Measurements from ENCODE around the gene DPP4.
"Not testable (repeated sequence)": the region's sequence is repeated elsewhere in the genome, so short reads cannot be mapped to it uniquely, and the experiment has no call there.

DPP4 gene

GRCh38 chr2:161991991-161992390 is 82.0 kb downstream of the DPP4 start:
- no peak for DNase-seq (ENCODE audit: low read depth in 2 of 2)

GRCh38 chr2:161990741-161991140 is 83.3 kb downstream of the DPP4 start:
- no peak for DNase-seq (ENCODE audit: low read depth in 2 of 2)

GRCh38 chr2:161990036-161990435 is 84.0 kb downstream of the DPP4 start:
- DNase-seq (ENCODE audit: low read depth in 2 of 2) = no peak

- DNase-seq (ENCODE audit: low read depth in 2 of 2) = no peak
Observed at GRCh38 chr2:161988589-161988988, 85.4 kb downstream of the DPP4 start.

- DNase-seq (ENCODE audit: low read depth in 2 of 2) = no peak
Observed at GRCh38 chr2:161987311-161987710, 86.7 kb downstream of the DPP4 start.

- DNase-seq (ENCODE audit: low read depth in 2 of 2) = no peak
Observed at GRCh38 chr2:161983866-161984265, 90.1 kb downstream of the DPP4 start.

- DNase-seq (ENCODE audit: low read depth in 2 of 2) = no peak
Observed at GRCh38 chr2:161983331-161983651, 90.7 kb downstream of the DPP4 start.

GRCh38 chr2:161982548-161983330 is 91.3 kb downstream of the DPP4 start:
- no peak for DNase-seq (ENCODE audit: low read depth in 2 of 2)

GRCh38 chr2:161981679-161982250 is 92.2 kb downstream of the DPP4 start:
- no peak for DNase-seq (ENCODE audit: low read depth in 2 of 2)

GRCh38 chr2:161980976-161981375 is 93.0 kb downstream of the DPP4 start:
- DNase-seq (ENCODE audit: low read depth in 2 of 2) = no peak

GRCh38 chr2:161979490-161979889 is 94.5 kb downstream of the DPP4 start:
- DNase-seq (ENCODE audit: low read depth in 2 of 2) = no peak

- not testable (repeated sequence) for DNase-seq (ENCODE audit: low read depth in 2 of 2)
Observed at GRCh38 chr2:161977926-161978325, 96.1 kb downstream of the DPP4 start.

- no peak for DNase-seq (ENCODE audit: low read depth in 2 of 2)
Observed at GRCh38 chr2:161976917-161977316, 97.1 kb downstream of the DPP4 start.

GRCh38 chr2:161976295-161976694 is 97.7 kb downstream of the DPP4 start:
- DNase-seq (ENCODE audit: low read depth in 2 of 2) = no peak

GRCh38 chr2:161975813-161976160 is 98.2 kb downstream of the DPP4 start:
- DNase-seq (ENCODE audit: low read depth in 2 of 2) = no peak

- DNase-seq (ENCODE audit: low read depth in 2 of 2) = no peak
Observed at GRCh38 chr2:161975062-161975812, 98.8 kb downstream of the DPP4 start.

GRCh38 chr2:161974461-161974860 is 99.6 kb downstream of the DPP4 start:
- no peak for DNase-seq (ENCODE audit: low read depth in 2 of 2)

- no peak for DNase-seq (ENCODE audit: low read depth in 2 of 2)
Observed at GRCh38 chr2:161972866-161973265, 101.1 kb downstream of the DPP4 start.

- no peak for DNase-seq (ENCODE audit: low read depth in 2 of 2)
Observed at GRCh38 chr2:161972232-161972631, 101.8 kb downstream of the DPP4 start.

- DNase-seq (ENCODE audit: low read depth in 2 of 2) = no peak
Observed at GRCh38 chr2:161971551-161971950, 102.5 kb downstream of the DPP4 start.

GRCh38 chr2:161969159-161969558 is 104.9 kb downstream of the DPP4 start:
- DNase-seq (ENCODE audit: low read depth in 2 of 2) = no peak

GRCh38 chr2:161965994-161966393 is 108.0 kb downstream of the DPP4 start:
- no peak for DNase-seq (ENCODE audit: low read depth in 2 of 2)

GRCh38 chr2:161964160-161964559 is 109.9 kb downstream of the DPP4 start:
- DNase-seq (ENCODE audit: low read depth in 2 of 2) = no peak
